OCI-LY1 (cell line): ENCODE measurements around the gene FNIP2.
"Not testable (repeated sequence)": the region's sequence is repeated elsewhere in the genome, so short reads cannot be mapped to it uniquely, and the experiment has no call there.

Experiments used
- H2AFZ ChIP-seq: fragments of 200-600 bp; sonication (generic), shearing (Covaris generic); 2 replicates; pipeline ENCODE4 v1.6.0; 2014; ENCODE audit warnings: antibody characterized with exemption, mild to moderate bottlenecking, low read length
- H3F3A ChIP-seq: fragments of 200-600 bp; sonication (generic), shearing (Covaris generic); 2 replicates; pipeline ENCODE4 v1.6.0; 2014; ENCODE audit warnings: mild to moderate bottlenecking, antibody characterized with exemption, low read length, moderate library complexity; ENCODE audit not compliant: insufficient read depth
- H3K27ac ChIP-seq: fragments of 200-600 bp; sonication (generic); 2 replicates; pipeline ENCODE4 v1.5.1; 2014; ENCODE audit warnings: low read length, mixed run types, mild to moderate bottlenecking, low read depth; ENCODE audit not compliant: poor library complexity, severe bottlenecking
- H3K27me3 ChIP-seq: fragments of 200-600 bp; sonication (generic); 2 replicates; pipeline ENCODE4 v1.6.0; 2014; ENCODE audit warnings: antibody characterized with exemption, mild to moderate bottlenecking, low read length, moderate library complexity; ENCODE audit not compliant: insufficient read depth
- H3K36me3 ChIP-seq: fragments of 200-600 bp; sonication (generic); 2 replicates; pipeline ENCODE4 v1.6.1; 2014; ENCODE audit warnings: mild to moderate bottlenecking, antibody characterized with exemption, low read length, moderate library complexity, mixed read lengths; ENCODE audit not compliant: insufficient read depth
- H3K4me1 ChIP-seq: fragments of 200-600 bp; sonication (generic); 2 replicates; pipeline ENCODE4 v1.5.1; 2014; ENCODE audit warnings: mild to moderate bottlenecking, low read length, moderate library complexity; ENCODE audit not compliant: insufficient read depth, severe bottlenecking
- H3K4me2 ChIP-seq: fragments of 200-600 bp; sonication (generic), shearing (Covaris generic); 2 replicates; pipeline ENCODE4 v1.6.1; 2014; ENCODE audit warnings: low read length
- H3K4me3 ChIP-seq: fragments of 200-600 bp; sonication (generic); 2 replicates; pipeline ENCODE4 v1.5.1; 2014; ENCODE audit warnings: low read length, low read depth, mild to moderate bottlenecking, mixed read lengths; ENCODE audit not compliant: poor library complexity, severe bottlenecking
- H3K79me2 ChIP-seq: fragments of 200-600 bp; shearing (Covaris generic); 2 replicates; pipeline ENCODE4 v1.6.1; 2016; ENCODE audit warnings: mixed run types, low read length, mixed read lengths; ENCODE audit not compliant: insufficient read depth
- H3K9ac ChIP-seq: fragments of 200-600 bp; sonication (generic), shearing (Covaris generic); 2 replicates; pipeline ENCODE4 v1.6.1; 2014; ENCODE audit warnings: mild to moderate bottlenecking, low read length, mixed read lengths
- H3K9me2 ChIP-seq: fragments of 200-600 bp; sonication (generic), shearing (Covaris generic); 2 replicates; pipeline ENCODE4 v1.6.1; 2014; ENCODE audit warnings: low read depth, mild to moderate bottlenecking, low read length, mixed read lengths
- H3K9me3 ChIP-seq: fragments of 200-600 bp; shearing (Covaris generic); 2 replicates; pipeline ENCODE4 v1.6.1; 2014; ENCODE audit warnings: low read length, mixed read lengths
- H4K20me1 ChIP-seq: fragments of 200-600 bp; sonication (generic), shearing (Covaris generic); 2 replicates; pipeline ENCODE4 v1.6.0; 2016; ENCODE audit warnings: mild to moderate bottlenecking, low read length; ENCODE audit not compliant: insufficient read depth
- EZH2 ChIP-seq: fragments of 200-600 bp; sonication (generic), shearing (Covaris generic); IDR thresholded peaks from 2 replicates; pipeline ENCODE4 v1.8.0; 2017; ENCODE audit warnings: borderline replicate concordance, mixed run types, mild to moderate bottlenecking, antibody characterized with exemption, low read length, moderate library complexity, mixed read lengths
- TF ChIP-seq, protein P1 (sequence below): fragments of 200-600 bp; sonication (generic), shearing (Covaris generic); IDR thresholded peaks from 2 replicates; pipeline ENCODE4 v1.5.1; 2017; ENCODE audit warnings: mild to moderate bottlenecking, antibody characterized with exemption, low read length, moderate library complexity, mixed read lengths

FNIP2 gene

DNA sequence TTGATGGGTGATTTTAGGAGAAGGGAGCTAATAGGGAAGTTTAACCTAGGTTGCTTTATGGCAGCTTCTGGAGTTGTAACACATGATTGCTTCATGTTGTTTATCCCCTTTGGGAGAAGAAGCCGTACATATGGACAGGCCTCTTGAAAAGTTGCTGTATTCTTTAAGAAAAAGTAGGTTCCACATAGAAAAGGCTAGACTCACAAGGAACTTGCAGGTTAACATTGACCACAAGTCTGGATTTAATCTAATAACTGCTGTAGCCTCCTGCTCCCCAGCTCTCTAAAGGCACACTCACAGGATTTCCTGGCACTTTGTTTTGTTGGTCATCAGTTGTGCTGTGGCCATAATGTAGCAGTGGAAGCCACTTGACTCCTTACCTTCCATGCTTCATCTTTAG lies 19.7 kb downstream of the FNIP2 start:
- no peaks in the 10 kb centered on the region for H3K27me3 ChIP-seq
- no peaks in the 10 kb centered on the region for H3K9me2 ChIP-seq
- no peaks in the 10 kb centered on the region for H4K20me1 ChIP-seq
- no peaks in the 10 kb centered on the region for H3K9me3 ChIP-seq
- no peaks in the 10 kb centered on the region for H3K79me2 ChIP-seq
- TF ChIP-seq, protein P1, sequence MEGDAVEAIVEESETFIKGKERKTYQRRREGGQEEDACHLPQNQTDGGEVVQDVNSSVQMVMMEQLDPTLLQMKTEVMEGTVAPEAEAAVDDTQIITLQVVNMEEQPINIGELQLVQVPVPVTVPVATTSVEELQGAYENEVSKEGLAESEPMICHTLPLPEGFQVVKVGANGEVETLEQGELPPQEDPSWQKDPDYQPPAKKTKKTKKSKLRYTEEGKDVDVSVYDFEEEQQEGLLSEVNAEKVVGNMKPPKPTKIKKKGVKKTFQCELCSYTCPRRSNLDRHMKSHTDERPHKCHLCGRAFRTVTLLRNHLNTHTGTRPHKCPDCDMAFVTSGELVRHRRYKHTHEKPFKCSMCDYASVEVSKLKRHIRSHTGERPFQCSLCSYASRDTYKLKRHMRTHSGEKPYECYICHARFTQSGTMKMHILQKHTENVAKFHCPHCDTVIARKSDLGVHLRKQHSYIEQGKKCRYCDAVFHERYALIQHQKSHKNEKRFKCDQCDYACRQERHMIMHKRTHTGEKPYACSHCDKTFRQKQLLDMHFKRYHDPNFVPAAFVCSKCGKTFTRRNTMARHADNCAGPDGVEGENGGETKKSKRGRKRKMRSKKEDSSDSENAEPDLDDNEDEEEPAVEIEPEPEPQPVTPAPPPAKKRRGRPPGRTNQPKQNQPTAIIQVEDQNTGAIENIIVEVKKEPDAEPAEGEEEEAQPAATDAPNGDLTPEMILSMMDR, result no peak
- TF ChIP-seq EZH2, result no peak
- H3K27ac ChIP-seq, result no peak overlapping the region
- no peaks in the 10 kb centered on the region for H3K36me3 ChIP-seq
- no peak overlapping the region for H3K4me3 ChIP-seq
- H3F3A ChIP-seq, result no peaks in the 10 kb centered on the region
- H3K4me2 ChIP-seq, result no peak overlapping the region
- no peak overlapping the region for H2AFZ ChIP-seq
- H3K4me1 ChIP-seq, result no peaks in the 10 kb centered on the region
- no peak overlapping the region for H3K9ac ChIP-seq

DNA sequence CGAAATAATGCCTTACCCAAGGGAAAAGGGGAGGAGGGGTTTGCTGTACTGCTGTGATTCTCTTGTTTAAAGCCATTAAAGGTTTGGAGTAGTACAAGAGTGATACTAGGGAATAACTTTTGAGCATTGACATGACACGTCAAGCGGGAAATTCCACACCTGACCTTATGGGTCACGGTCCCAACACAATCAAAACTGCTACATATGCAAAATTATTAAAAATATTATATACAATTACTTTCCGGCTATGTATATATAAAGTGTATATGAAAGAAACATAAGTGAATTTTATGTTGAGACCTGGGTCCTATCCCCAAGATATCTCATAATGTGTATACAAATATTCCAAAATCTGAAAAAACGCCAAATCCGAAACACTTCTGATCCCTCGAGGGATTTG lies 21.0 kb downstream of the FNIP2 start:
- TF ChIP-seq, protein P1, result no peak
- no peak for TF ChIP-seq EZH2
- Histone ChIP-seq H3K4me3 (no peak overlapping the region), H3K36me3 (no peaks in the 10 kb centered on the region), H3K27ac (no peak overlapping the region), H3K4me1 (no peaks in the 10 kb centered on the region), H4K20me1 (no peaks in the 10 kb centered on the region), H2AFZ (no peak overlapping the region), H3K27me3 (no peaks in the 10 kb centered on the region), H3K9ac (no peak overlapping the region), H3K79me2 (no peaks in the 10 kb centered on the region), H3K4me2 (no peak overlapping the region), H3F3A (no peaks in the 10 kb centered on the region), H3K9me3 (no peaks in the 10 kb centered on the region), H3K9me2 (no peaks in the 10 kb centered on the region)

DNA sequence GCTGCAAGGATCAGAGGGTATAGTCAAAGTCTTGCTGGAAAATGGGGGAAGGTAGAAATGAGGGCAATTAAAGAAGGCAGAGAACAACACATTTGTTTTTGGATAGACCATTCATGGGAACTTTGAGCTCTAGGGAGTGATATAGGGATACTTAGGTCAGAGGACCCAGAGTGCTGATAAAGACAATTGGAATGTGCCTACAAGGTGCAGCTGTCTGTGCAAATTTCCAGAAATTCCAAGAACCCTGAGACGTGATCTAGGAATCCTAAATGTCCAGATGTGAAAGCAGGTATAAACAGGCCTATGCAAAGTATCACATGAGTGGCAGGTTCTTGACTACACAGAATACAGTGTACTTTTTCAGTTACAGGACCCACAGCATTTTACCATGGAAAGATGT lies 24.2 kb downstream of the FNIP2 start:
- TF ChIP-seq EZH2, result no peak
- TF ChIP-seq, protein P1, result no peak
- H3K79me2 ChIP-seq, result no peaks in the 10 kb centered on the region
- H3K9me3 ChIP-seq, result no peaks in the 10 kb centered on the region
- H3K27me3 ChIP-seq, result no peaks in the 10 kb centered on the region
- no peak overlapping the region for H3K27ac ChIP-seq
- no peaks in the 10 kb centered on the region for H3K36me3 ChIP-seq
- no peaks in the 10 kb centered on the region for H3K9me2 ChIP-seq
- H3F3A ChIP-seq, result no peaks in the 10 kb centered on the region
- no peak overlapping the region for H3K4me2 ChIP-seq
- no peak overlapping the region for H3K4me3 ChIP-seq
- H2AFZ ChIP-seq, result no peak overlapping the region
- H3K4me1 ChIP-seq, result no peaks in the 10 kb centered on the region
- H3K9ac ChIP-seq, result no peak overlapping the region
- H4K20me1 ChIP-seq, result no peaks in the 10 kb centered on the region

DNA sequence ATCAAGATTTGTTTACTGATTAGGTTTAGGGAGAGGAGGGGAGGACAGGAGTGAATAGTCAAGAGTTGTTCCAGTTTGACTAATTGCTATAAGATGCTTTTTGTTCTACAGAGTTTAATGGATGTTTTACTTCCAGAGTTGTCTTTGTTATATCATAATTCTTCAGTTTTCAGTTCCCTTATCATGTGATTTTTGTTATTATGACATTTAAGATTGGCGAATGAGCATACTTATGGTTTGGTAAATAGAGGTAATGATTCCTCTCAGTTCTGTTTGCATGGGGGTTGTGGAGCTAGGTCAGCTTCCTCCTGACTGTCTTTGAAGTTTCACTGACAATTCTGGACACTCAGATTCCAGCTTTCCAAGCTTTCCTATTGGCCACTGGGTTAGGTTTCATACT lies 24.6 kb downstream of the FNIP2 start:
- not testable (repeated sequence) for H3F3A ChIP-seq, H3K9ac ChIP-seq, H4K20me1 ChIP-seq, H3K79me2 ChIP-seq, H3K4me1 ChIP-seq, H3K27ac ChIP-seq, H3K4me2 ChIP-seq, H3K36me3 ChIP-seq, H3K9me3 ChIP-seq, H3K27me3 ChIP-seq, H2AFZ ChIP-seq, H3K4me3 ChIP-seq, H3K9me2 ChIP-seq
